HG03159 (cell line): ENCODE measurements around the gene FAM111A.

Source experiments
- ATAC-seq: cut with Tn5 transposase; IDR thresholded peaks from one replicate; pipeline ENCODE4 v1.9.1; 2021; ENCODE audit warnings: mild to moderate bottlenecking, moderate library complexity; ENCODE audit not compliant: unreplicated experiment

FAM111A gene

GRCh38 chr11:59199546-59200422 lies 57.1 kb downstream of the FAM111A start:
- ATAC-seq = peak; percentile 45

- no peak for ATAC-seq
These were observed 57.7 kb downstream of the FAM111A start for GRCh38 chr11:59200423-59200746.

DNA sequence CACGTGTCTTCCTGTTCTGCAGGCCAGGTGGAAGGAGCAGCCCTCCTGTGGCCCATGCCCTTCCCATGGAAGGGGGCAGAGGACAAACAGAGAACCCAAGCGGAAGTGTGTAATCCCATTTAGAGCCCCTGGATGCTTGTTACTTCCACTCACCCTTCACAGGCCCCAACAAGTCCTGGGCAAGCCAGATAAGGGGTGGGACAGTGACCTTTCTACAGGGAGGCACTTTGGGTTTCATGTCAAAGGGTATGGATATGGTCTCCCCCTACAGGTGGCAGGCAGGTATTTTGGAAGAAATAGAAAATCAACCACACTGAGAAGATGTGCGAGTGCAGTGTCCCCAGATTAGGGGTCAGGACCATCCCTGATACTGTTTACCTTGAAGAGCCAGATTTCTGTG lies 58.7 kb downstream of the FAM111A start:
- no peak for ATAC-seq
